ENCODE data around the gene CRKL. TPM values are rescaled to one million over a fixed set of nuclear protein-coding genes. Genes with fewer than 3 reads are reported as not detected.

The CRKL gene
- total and polyA plus RNA-seq, 8 donors: 9.1 to 29.4 (median 18.3) TPM

DNA sequence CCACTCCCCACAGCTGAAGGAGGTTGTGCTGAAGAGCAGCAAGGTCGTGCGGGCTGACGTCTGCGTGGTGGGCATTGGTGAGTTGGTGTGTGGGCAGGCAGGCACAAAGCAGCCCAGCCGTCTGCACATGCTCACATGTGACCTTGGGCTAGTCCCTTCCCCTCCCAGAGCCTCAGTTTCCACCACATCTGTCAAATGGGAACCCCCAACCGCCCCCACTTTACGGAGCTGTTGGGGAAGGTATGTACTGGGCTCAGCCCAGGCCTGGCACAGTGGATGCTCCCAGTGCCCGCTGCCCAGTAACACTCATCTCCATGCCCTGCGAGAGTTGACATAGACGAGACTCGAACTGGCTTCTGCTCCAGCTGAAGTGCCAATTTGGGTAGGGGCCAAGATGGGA, 59.8 kb downstream of the CRKL start:
- H3K4me1 ChIP-seq: peaks cover 3 to 15% (median 4%) of the 10 kb centered on the region in 3 donors
- H3K9me3 ChIP-seq: no peaks in the 10 kb centered on the region
- H3K36me3 ChIP-seq: no peaks in the 10 kb centered on the region
- TF ChIP-seq, protein P1, sequence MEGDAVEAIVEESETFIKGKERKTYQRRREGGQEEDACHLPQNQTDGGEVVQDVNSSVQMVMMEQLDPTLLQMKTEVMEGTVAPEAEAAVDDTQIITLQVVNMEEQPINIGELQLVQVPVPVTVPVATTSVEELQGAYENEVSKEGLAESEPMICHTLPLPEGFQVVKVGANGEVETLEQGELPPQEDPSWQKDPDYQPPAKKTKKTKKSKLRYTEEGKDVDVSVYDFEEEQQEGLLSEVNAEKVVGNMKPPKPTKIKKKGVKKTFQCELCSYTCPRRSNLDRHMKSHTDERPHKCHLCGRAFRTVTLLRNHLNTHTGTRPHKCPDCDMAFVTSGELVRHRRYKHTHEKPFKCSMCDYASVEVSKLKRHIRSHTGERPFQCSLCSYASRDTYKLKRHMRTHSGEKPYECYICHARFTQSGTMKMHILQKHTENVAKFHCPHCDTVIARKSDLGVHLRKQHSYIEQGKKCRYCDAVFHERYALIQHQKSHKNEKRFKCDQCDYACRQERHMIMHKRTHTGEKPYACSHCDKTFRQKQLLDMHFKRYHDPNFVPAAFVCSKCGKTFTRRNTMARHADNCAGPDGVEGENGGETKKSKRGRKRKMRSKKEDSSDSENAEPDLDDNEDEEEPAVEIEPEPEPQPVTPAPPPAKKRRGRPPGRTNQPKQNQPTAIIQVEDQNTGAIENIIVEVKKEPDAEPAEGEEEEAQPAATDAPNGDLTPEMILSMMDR (IDR thresholded peaks at IDR 0.05): no peak
- no peak overlapping the region for H3K27ac ChIP-seq
- 68 to 69% methylated on average over 9 to 11 of the region's 11 CpGs for WGBS, 2 donors
- intact Hi-C loops (cut with DNase I): loop anchor here in 1 of 3 donors (10.0 kb wide), 1 partner anchor 212 kb away; no protein-coding TSS in a partner anchor
- FAIRE-seq (no peak), DNase-seq (no peak), ATAC-seq (no peak)
- H3K27me3 ChIP-seq: no peaks in the 10 kb centered on the region
- H3K4me3 ChIP-seq: no peak overlapping the region

DNA sequence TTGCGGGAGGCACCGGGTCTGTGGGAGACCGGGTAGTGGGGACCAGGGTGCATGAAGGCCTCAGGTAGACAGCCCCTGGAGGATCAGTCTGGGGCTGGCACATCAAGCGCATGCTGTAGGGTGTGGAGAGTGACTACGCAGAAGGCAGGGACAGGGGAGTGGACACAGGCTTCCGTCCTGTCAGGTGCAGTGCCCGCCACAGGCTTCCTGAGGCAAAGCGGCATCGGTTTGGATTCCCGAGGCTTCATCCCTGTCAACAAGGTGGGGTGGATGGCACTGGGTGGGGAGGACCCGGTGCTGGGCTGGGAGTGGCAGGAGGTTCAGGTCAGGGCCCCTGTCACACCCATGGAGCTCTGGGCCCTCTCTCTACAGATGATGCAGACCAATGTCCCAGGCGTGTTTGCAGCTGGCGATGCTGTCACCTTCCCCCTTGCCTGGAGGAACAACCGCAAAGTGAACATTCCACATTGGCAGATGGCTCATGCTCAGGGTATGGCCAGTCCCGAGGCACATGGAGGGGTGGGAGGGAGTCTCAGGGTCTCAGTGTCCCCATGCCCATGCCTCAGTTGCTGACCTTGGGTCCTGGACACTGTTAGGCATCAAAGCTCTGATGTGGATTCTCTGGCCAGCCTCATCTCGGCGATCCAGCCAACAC, 60.4 kb downstream of the CRKL start:
- no peak for ATAC-seq

GRCh38 chr22:20978419-20978818, 61.2 kb downstream of the CRKL start:
- Histone ChIP-seq H3K27ac (no peak overlapping the region), H3K9me3 (no peaks in the 10 kb centered on the region), H3K4me1 (peaks cover 3 to 21% (median 4%) of the 10 kb centered on the region in 3 donors), H3K4me3 (no peak overlapping the region), H3K36me3 (no peaks in the 10 kb centered on the region), H3K27me3 (no peaks in the 10 kb centered on the region)
- WGBS, 2 donors: 72 to 90% methylated on average over 2 of the region's 2 CpGs
- intact Hi-C loops (cut with DNase I): loop anchor here in 1 of 3 donors (10.0 kb wide), 1 partner anchor 214 kb away; no protein-coding TSS in a partner anchor
- DNase-seq (no peak), ATAC-seq (no peak), FAIRE-seq (no peak)
- TF ChIP-seq, protein P1 (IDR thresholded peaks at IDR 0.05): no peak

More for the DNA sequence above, 60.4 kb downstream of the CRKL start:
- no peak for DNase-seq
- TF ChIP-seq, protein P1 (IDR thresholded peaks at IDR 0.05): no peak
- Histone ChIP-seq H3K4me1 (peaks cover 3 to 15% (median 4%) of the 10 kb centered on the region in 3 donors), H3K27me3 (no peaks in the 10 kb centered on the region), H3K9me3 (no peaks in the 10 kb centered on the region), H3K27ac (no peak overlapping the region), H3K36me3 (no peaks in the 10 kb centered on the region), H3K4me3 (no peak overlapping the region)
- WGBS, 2 donors: 86 to 92% methylated on average over 15 to 17 of the region's 17 CpGs
- FAIRE-seq: no peak
- intact Hi-C loops (cut with DNase I): loop anchor here in 1 of 3 donors (10.0 kb wide), 1 partner anchor 213 kb away; no protein-coding TSS in a partner anchor

DNA sequence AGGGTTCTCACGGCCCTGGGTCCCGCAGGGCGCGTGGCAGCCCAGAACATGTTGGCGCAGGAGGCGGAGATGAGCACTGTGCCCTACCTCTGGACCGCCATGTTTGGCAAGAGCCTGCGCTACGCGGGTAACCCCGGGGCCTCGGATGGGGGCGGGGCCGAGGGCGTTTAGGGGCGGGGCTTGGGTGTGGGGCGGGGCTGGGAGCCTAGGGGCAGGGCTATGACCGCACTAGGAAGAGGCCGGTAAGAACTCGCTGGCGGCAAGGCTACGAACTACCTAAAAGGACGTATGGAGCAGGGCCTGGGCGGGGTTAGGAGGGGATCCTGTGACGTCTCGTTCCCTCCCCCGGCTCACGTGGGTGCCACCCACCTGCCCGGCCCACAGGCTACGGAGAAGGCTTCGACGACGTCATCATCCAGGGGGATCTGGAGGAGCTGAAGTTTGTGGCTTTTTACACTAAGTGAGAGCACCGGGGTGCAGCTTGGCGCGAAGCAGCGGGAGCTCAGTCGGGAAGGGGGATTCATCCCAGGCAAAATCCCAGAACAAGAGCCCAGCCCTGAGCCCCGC, 62.1 kb downstream of the CRKL start:
- intact Hi-C loops (cut with DNase I): loop anchor here in 1 of 3 donors (10.0 kb wide), 1 partner anchor 215 kb away; no protein-coding TSS in a partner anchor
- H3K27ac ChIP-seq: no peak overlapping the region

More for the DNA sequence above, 62.1 kb downstream of the CRKL start:
- Histone ChIP-seq H3K36me3 (no peaks in the 10 kb centered on the region), H3K4me3 (peak overlapping the region in 2 of 4 donors; percentile 17 to 25), H3K9me3 (no peaks in the 10 kb centered on the region), H3K27me3 (no peaks in the 10 kb centered on the region), H3K4me1 (peaks cover 3 to 21% (median 4%) of the 10 kb centered on the region in 3 donors)
- FAIRE-seq: no peak
- WGBS, 2 donors: 13 to 16% methylated on average over 38 to 39 of the region's 39 CpGs
- TF ChIP-seq, protein P1 (IDR thresholded peaks at IDR 0.05): no peak
- peak; percentile 27 to 67 (median 50) for ATAC-seq
- peak; percentile 57 to 79 (median 74) for DNase-seq
